ENCODE measurements around the gene TRPV5. TPM values are rescaled to one million over a fixed set of nuclear protein-coding genes. Genes with fewer than 3 reads are reported as not detected.

Gene TRPV5
- total and polyA plus RNA-seq, 2 of the 8 experiments (the other 6 are each of a cell fraction or from before 2014, with no cell fraction given) = 0.03 TPM; not detected in 1

GRCh38 chr7:142879060-142879459, 54.5 kb downstream of the TRPV5 start:
- Histone ChIP-seq H2BK12ac (ENCODE audit: low read depth, low read length) (no peak overlapping the region), H3K18ac (ENCODE audit: extremely low read depth, low read length) (no peak overlapping the region), H2BK15ac (ENCODE audit: low read length) (no peak overlapping the region), H2BK120ac (replicated peaks; ENCODE audit: low read depth, low read length) (no peak overlapping the region), H3K27me3 (replicated peaks in 1 of 4; ENCODE audit: control insufficient read depth in 3 of 4, extremely low read depth in 1 of 4, insufficient read depth in 3 of 4, low read length in 3 of 4) (peaks cover 0 to 2% (median 0%) of the 10 kb centered on the region in 4 experiments; a peak in 1 of 7 replicates), H3K9ac (replicated peaks in 1 of 4; ENCODE audit: extremely low read depth in 1 of 4, low read depth in 3 of 4, low read length in 3 of 4) (no peak overlapping the region), H4K91ac (replicated peaks; ENCODE audit: insufficient read length, low read length) (no peak overlapping the region), H3K4me1 (replicated peaks in 1 of 4; ENCODE audit: control insufficient read depth in 3 of 4, insufficient read depth in 4 of 4, low read length in 3 of 4) (no peaks in the 10 kb centered on the region), H3K9me3 (ENCODE audit: insufficient read depth in 2 of 2, low read depth in 1 of 2, low read length in 1 of 2) (no peaks in the 10 kb centered on the region), H3K27ac (ENCODE audit: low read depth, low read length) (no peak overlapping the region), H2BK20ac (ENCODE audit: low read length) (no peak overlapping the region), H3K14ac (ENCODE audit: insufficient read length) (no peak overlapping the region), H3K4me2 (ENCODE audit: insufficient read depth in 1 of 2, low read depth in 2 of 2, low read length in 2 of 2) (no peak overlapping the region), H2AK5ac (ENCODE audit: low read depth, low read length) (no peak overlapping the region), H3K79me1 (ENCODE audit: low read depth, low read length) (no peaks in the 10 kb centered on the region), H3K4ac (replicated peaks; ENCODE audit: insufficient read length, low read depth, low read length) (no peak overlapping the region), H3K23me2 (ENCODE audit: low read depth, low read length) (no peaks in the 10 kb centered on the region), H3K79me2 (ENCODE audit: control insufficient read depth in 1 of 2, insufficient read depth in 2 of 2, low read length in 2 of 2) (no peaks in the 10 kb centered on the region), H3K23ac (ENCODE audit: insufficient read length) (no peak overlapping the region), H3K36me3 (ENCODE audit: control insufficient read depth in 2 of 4, insufficient read depth in 4 of 4, low read length in 3 of 4) (no peaks in the 10 kb centered on the region), H2BK5ac (ENCODE audit: low read depth, low read length) (no peak overlapping the region), H4K5ac (ENCODE audit: insufficient read length, low read depth, low read length) (no peak overlapping the region), H4K20me1 (replicated peaks in 1 of 2; ENCODE audit: control insufficient read depth in 1 of 2, insufficient read depth in 2 of 2, low read length in 2 of 2) (no peaks in the 10 kb centered on the region), H4K8ac (ENCODE audit: extremely low read depth, insufficient read depth, low read length) (no peak overlapping the region), H3K4me3 (ENCODE audit: extremely low read depth in 1 of 4, insufficient read depth in 2 of 4, low read depth in 3 of 4, low read length in 4 of 4) (no peak overlapping the region), H2AFZ (ENCODE audit: low read length) (no peak overlapping the region), H3K56ac (replicated peaks; ENCODE audit: insufficient read length, low read depth, low read length) (no peak overlapping the region)
- no peak for TF ChIP-seq SUZ12 (IDR thresholded peaks at IDR 0.05; ENCODE audit: low read length)
- no peak for TF ChIP-seq BACH1 (IDR thresholded peaks at IDR 0.05; ENCODE audit: low read length)
- no peak for TF ChIP-seq TAF7 (optimal IDR thresholded peaks at IDR 0.05; ENCODE audit: borderline replicate concordance, low read depth, low read length)
- TF ChIP-seq USF2 (IDR thresholded peaks at IDR 0.05; ENCODE audit: low read length) = no peak
- no peak for TF ChIP-seq ASH2L (IDR thresholded peaks at IDR 0.05; ENCODE audit: low read length)
- TF ChIP-seq RNF2 (IDR thresholded peaks at IDR 0.05; ENCODE audit: borderline replicate concordance, low read depth, low read length, missing control alignments, poor library complexity, severe bottlenecking) = no peak
- TF ChIP-seq CBX8 (IDR thresholded peaks at IDR 0.05; ENCODE audit: borderline replicate concordance, low read depth, low read length) = no peak
- TF ChIP-seq NRF1 (IDR thresholded peaks at IDR 0.05; ENCODE audit: low read depth, low read length) = no peak
- TF ChIP-seq POLR2AphosphoS5 (IDR thresholded peaks at IDR 0.05; ENCODE audit: low read depth, low read length) = no peak
- no peak for TF ChIP-seq TEAD4 (IDR thresholded peaks at IDR 0.05; ENCODE audit: low read depth, low read length)
- no peak for TF ChIP-seq CHD2 (IDR thresholded peaks at IDR 0.05; ENCODE audit: low read length)
- FAIRE-seq (no peak), DNase-seq (ENCODE audit: low read depth in 1 of 2, low spot score in 2 of 2) (no peak)
- WGBS, 2 experiments (ENCODE audit: extremely low coverage in 1 of 2, insufficient coverage in 1 of 2, insufficient read length in 1 of 2, insufficient replicate concordance in 2 of 2, low coverage in 1 of 2, low lambda C conversion rate in 2 of 2, missing lambda C conversion rate in 1 of 2) = 93% methylated on average over 5 of the region's 5 CpGs; no CpG with 5 or more reads in 1 of the 2 experiments
- ChIA-PET CTCF (ENCODE audit: partially characterized antibody) (interaction anchor here (0.9 to 13.9 kb wide), 22 partner anchors 8 to 344 kb away, joined by 3 to 332 read pairs (median 12); no protein-coding TSS in a partner anchor), POLR2A (ENCODE audit: partially characterized antibody) (interaction anchor here (1.7 kb wide), 1 partner anchor 23 kb away, joined by 3 read pairs; no protein-coding TSS in a partner anchor)

Measured in H1 (cell line).